Peyer's patch (tissue), 4 donors: ENCODE results near the gene ATXN2.

Source experiments
- CTCF ChIP-seq, 6 experiments: fragments of 450-650 bp in 4 of 6; fragments of 200-600 bp in 2 of 6; sonication (generic) in 1 of 6; IDR thresholded peaks; one replicate each; pipeline ENCODE4 v1.5.1; 2017 to 2019; ENCODE audit warnings: antibody characterized with exemption in 6 of 6, mild to moderate bottlenecking in 3 of 6, moderate library complexity in 1 of 6
- POLR2A ChIP-seq, 2 donors: fragments of 450-650 bp; IDR thresholded peaks; one replicate each; pipeline ENCODE4 v1.5.1; 2017; ENCODE audit warnings: antibody characterized with exemption in 2 of 2, mild to moderate bottlenecking in 2 of 2, moderate library complexity in 2 of 2

- no peak for TF ChIP-seq CTCF (IDR thresholded peaks at IDR 0.05)
- TF ChIP-seq POLR2A (IDR thresholded peaks at IDR 0.05): no peak
Observed at GRCh38 chr12:111450676-111451075, 148.4 kb downstream of the ATXN2 start.
